Ishikawa (cell line): ENCODE results near the gene FEM1C.

Experiments
- CEBPB ChIP-seq: IDR thresholded peaks from 2 replicates; pipeline ENCODE4 v1.6.1; 2012
- CREB1 ChIP-seq: IDR thresholded peaks from 2 replicates; pipeline ENCODE4 v1.6.1; 2012; ENCODE audit warnings: low read depth
- EGR1 ChIP-seq: IDR thresholded peaks from 2 replicates; pipeline ENCODE4 v1.6.1; 2012
- EP300 ChIP-seq: IDR thresholded peaks from 2 replicates; pipeline ENCODE4 v1.6.1; 2012; ENCODE audit warnings: borderline replicate concordance
- FOXM1 ChIP-seq: IDR thresholded peaks from 2 replicates; pipeline ENCODE4 v1.6.1; 2012; ENCODE audit warnings: low read depth, borderline replicate concordance
- NFIC ChIP-seq: IDR thresholded peaks from 2 replicates; pipeline ENCODE4 v1.6.1; 2012
- RAD21 ChIP-seq: IDR thresholded peaks from 2 replicates; pipeline ENCODE4 v1.6.1; 2012; ENCODE audit warnings: low read depth
- TAF1 ChIP-seq: IDR thresholded peaks from 2 replicates; pipeline ENCODE4 v1.6.1; 2012; ENCODE audit warnings: low read depth, mild to moderate bottlenecking
- TCF12 ChIP-seq: IDR thresholded peaks from 2 replicates; pipeline ENCODE4 v1.6.1; 2012; ENCODE audit warnings: low read depth
- TEAD4 ChIP-seq: IDR thresholded peaks from 2 replicates; pipeline ENCODE4 v1.6.1; 2012
- YY1 ChIP-seq: IDR thresholded peaks from 2 replicates; pipeline ENCODE4 v1.6.1; 2012; ENCODE audit warnings: low read depth
- ZBTB7A ChIP-seq: IDR thresholded peaks from 2 replicates; pipeline ENCODE4 v1.6.1; 2012; ENCODE audit warnings: low read depth
- TF ChIP-seq, protein P1 (sequence below): IDR thresholded peaks from 2 replicates; pipeline ENCODE4 v1.6.1; 2012
- TF ChIP-seq, protein P2 (sequence below): IDR thresholded peaks from 2 replicates; pipeline ENCODE4 v1.6.1; 2012
- TF ChIP-seq, protein P3 (sequence below): IDR thresholded peaks from 2 replicates; pipeline ENCODE4 v1.6.1; 2012; ENCODE audit warnings: low read depth, mild to moderate bottlenecking

The FEM1C gene

DNA sequence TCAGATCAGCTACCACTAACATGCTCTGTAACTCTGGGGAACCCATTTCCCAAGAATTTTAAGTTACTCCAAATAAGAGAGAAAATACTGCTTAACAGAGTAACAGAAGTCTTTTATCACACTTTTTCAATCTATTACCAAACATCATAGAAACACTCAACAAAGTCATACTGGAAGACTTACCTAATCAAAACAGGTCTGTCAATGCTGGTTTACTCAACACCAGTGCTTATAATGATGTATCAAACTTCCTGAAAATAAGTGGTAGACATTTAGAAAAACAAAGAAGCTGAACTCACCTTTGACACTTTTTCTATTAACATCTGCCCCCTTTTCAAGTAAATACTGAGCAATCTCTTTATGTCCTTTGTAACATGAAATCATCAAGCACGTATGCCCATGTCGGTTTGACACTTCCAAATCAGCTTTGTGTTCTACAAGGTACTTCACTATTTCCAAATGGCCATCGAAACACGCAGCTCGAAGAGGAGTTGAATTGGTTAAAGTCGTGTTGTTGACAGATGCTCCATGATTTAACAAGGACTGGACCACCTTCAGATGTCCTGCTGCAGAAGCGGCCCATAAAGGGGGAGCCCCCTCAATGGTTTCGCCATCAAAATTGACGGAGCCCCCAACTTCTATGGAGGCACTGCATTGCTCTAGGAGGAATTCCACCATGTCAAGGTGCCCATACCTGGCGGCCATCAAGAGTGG is 1.8 kb downstream of the FEM1C start:
- no peak for TF ChIP-seq NFIC
- TF ChIP-seq, protein P1, sequence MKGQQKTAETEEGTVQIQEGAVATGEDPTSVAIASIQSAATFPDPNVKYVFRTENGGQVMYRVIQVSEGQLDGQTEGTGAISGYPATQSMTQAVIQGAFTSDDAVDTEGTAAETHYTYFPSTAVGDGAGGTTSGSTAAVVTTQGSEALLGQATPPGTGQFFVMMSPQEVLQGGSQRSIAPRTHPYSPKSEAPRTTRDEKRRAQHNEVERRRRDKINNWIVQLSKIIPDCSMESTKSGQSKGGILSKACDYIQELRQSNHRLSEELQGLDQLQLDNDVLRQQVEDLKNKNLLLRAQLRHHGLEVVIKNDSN, result no peak
- TF ChIP-seq EP300, result no peak

DNA sequence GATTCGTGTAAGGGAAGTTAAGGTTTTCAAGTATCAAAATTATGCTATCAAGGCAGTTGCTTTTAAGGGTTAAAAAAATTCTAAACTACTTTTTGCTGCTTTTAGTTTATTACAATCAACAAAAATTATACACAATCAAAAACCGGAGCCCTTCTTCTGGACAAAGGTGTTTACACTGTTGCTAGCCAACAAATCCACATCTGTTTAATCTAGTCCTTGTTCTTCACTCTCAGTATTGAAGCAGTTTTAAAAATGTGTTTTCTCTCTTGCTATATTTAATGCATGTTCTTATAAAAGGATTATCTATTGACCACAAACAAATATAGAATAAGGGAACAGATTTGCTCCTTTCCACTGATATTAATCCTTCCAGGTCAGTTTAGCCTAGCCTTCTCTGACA is 2.5 kb downstream of the FEM1C start:
- TF ChIP-seq NFIC, result no peak
- no peak for TF ChIP-seq TAF1
- no peak for TF ChIP-seq FOXM1
- TF ChIP-seq, protein P1, result no peak
- no peak for TF ChIP-seq EP300
- no peak for TF ChIP-seq ZBTB7A
- no peak for TF ChIP-seq CEBPB
- TF ChIP-seq CREB1, result no peak
- TF ChIP-seq TCF12, result no peak
- TF ChIP-seq EGR1, result no peak
- TF ChIP-seq, protein P2, sequence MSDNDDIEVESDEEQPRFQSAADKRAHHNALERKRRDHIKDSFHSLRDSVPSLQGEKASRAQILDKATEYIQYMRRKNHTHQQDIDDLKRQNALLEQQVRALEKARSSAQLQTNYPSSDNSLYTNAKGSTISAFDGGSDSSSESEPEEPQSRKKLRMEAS, result no peak

DNA sequence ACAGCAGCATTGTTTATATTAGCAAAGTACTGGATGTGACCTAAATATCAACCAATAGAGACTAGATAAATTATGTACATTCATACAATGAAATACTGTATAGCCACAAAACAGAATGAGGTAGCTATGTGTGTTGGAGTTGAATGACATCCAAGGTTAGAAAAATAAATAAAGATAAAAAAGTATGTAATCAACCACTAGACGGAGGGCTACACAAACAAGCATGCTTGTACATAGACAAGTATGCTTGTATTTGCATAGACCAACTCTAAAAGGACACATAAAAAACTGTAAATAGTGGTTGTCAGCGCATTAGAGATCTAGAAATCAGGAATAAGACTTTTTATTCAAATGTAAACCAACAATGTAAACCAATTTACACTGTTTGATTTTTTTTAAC is 3.0 kb downstream of the FEM1C start:
- TF ChIP-seq CEBPB (no peak), ZBTB7A (no peak), CREB1 (no peak)

DNA sequence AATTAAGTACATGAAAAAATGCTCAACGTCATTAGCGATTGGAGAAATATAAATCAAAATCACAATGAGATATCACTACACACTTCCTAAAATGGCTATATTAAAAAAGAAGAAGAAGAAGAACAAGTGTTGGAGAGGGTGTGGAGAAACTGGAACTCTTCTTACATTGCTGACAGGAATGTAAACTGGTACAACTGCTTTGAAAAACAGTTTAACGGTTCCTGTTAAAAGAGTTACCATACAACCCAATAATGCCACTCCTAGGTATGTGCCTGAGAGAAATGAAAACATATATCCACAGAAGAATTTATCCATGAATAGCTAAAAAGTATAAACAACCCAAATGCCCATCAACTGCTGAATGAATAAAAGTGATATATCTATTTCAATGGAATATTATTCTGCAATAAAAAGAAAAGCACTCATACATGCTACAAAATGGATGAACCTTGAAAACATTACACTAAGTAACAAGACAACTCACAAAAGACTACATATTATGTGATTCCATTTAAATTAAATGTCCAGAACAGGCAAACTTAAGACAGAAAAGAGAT is 9.0 kb downstream of the FEM1C start:
- TF ChIP-seq ZBTB7A (no peak), TEAD4 (no peak), TCF12 (no peak), NFIC (no peak)
- TF ChIP-seq, protein P1, result no peak

DNA sequence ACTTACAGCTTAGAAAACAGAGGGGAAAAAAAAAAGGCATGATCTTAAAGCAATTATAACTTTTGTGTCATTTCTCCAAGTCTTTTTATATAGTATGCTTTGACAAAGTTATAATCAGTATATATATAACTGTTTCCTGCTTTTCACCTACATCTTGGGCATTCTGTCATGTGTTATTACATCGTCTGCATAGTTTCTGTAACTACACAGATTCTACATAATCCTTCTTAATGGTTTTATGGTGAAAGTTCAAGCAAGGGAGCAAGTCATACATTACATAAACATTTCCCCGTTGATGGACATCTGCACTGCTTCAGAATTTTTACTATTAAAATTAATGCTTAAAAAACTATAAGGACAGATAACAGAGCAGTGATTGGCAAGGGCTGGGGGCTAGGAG is 12.1 kb downstream of the FEM1C start:
- TF ChIP-seq YY1 (no peak), ZBTB7A (no peak), CEBPB (no peak), EP300 (no peak), TEAD4 (no peak)
- TF ChIP-seq, protein P3, sequence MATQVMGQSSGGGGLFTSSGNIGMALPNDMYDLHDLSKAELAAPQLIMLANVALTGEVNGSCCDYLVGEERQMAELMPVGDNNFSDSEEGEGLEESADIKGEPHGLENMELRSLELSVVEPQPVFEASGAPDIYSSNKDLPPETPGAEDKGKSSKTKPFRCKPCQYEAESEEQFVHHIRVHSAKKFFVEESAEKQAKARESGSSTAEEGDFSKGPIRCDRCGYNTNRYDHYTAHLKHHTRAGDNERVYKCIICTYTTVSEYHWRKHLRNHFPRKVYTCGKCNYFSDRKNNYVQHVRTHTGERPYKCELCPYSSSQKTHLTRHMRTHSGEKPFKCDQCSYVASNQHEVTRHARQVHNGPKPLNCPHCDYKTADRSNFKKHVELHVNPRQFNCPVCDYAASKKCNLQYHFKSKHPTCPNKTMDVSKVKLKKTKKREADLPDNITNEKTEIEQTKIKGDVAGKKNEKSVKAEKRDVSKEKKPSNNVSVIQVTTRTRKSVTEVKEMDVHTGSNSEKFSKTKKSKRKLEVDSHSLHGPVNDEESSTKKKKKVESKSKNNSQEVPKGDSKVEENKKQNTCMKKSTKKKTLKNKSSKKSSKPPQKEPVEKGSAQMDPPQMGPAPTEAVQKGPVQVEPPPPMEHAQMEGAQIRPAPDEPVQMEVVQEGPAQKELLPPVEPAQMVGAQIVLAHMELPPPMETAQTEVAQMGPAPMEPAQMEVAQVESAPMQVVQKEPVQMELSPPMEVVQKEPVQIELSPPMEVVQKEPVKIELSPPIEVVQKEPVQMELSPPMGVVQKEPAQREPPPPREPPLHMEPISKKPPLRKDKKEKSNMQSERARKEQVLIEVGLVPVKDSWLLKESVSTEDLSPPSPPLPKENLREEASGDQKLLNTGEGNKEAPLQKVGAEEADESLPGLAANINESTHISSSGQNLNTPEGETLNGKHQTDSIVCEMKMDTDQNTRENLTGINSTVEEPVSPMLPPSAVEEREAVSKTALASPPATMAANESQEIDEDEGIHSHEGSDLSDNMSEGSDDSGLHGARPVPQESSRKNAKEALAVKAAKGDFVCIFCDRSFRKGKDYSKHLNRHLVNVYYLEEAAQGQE, result no peak

DNA sequence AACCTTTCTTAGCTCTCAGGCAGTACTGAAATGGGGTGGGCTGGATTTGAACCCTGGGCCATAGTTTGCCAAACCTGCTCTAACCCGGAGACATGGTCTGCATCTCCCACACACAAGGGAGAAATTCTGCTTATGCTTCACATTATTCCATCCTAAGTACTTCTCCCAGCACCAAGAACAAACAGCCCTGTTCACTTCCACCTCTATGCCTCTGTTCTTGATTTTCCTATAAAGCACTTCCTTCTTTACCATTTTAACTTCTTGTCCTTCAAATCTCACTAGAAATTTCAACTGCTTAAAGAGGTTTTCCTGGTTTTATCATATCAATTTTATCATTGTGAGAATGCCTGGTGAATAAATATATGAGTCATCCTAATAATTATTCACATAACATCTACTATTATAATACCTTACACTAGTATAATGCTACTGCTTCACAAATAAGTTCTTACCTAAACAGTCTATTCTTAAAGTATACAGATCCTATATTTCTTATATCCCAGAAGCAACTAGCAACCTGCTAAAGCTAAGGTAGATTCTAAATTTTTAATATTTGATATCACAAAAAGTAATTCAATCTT is 12.7 kb downstream of the FEM1C start:
- TF ChIP-seq TEAD4 (no peak), YY1 (no peak), CEBPB (no peak), NFIC (no peak), ZBTB7A (no peak), EGR1 (no peak), TCF12 (no peak), RAD21 (no peak), EP300 (no peak)
- TF ChIP-seq, protein P3, result no peak

DNA sequence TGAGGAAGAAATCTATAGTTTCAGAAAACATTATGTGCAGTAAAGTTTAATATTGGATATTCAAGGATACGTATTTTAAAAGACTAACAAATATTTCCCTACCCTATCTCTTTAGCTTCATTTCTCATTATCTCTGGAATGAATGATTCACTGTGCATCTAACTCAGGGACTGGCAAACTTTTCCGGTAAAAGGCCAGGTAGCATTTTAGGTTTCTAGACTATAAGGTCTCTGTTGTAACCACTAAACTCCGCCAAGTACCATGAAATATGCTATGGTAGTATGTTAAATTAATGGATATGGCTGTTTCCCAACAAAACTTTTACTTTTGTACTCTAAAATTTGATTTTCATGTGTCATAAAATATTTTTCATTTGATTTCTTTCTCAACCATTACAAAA is 13.2 kb downstream of the FEM1C start:
- TF ChIP-seq, protein P3, result no peak
- no peak for TF ChIP-seq FOXM1
- no peak for TF ChIP-seq EP300
- no peak for TF ChIP-seq TCF12
- no peak for TF ChIP-seq EGR1
- no peak for TF ChIP-seq TAF1
- no peak for TF ChIP-seq CREB1
- TF ChIP-seq RAD21, result no peak
- TF ChIP-seq, protein P2, result no peak
- no peak for TF ChIP-seq NFIC
- TF ChIP-seq TEAD4, result no peak
- TF ChIP-seq YY1, result no peak
- TF ChIP-seq, protein P1, result no peak
- no peak for TF ChIP-seq ZBTB7A
- TF ChIP-seq CEBPB, result no peak
